HG03558 (cell line): ENCODE data around the gene THAP7.
"Not testable (repeated sequence)": the region's sequence is repeated elsewhere in the genome, so short reads cannot be mapped to it uniquely, and the experiment has no call there.

ENCODE experiments used
- ATAC-seq: cut with Tn5 transposase; IDR thresholded peaks from one replicate; pipeline ENCODE4 v1.9.1; 2021; ENCODE audit warnings: moderate number of reproducible peaks; ENCODE audit not compliant: unreplicated experiment; ENCODE audit errors: extremely low read depth

The THAP7 gene

GRCh38 chr22:21001601-21002325, at the start of gene THAP7:
Gene THAP7 (minus strand): TSS chr22:21002118. CDS start chr22:21001911, 207 bp downstream.
- ATAC-seq, result peak; percentile 59

GRCh38 chr22:21051145-21051830, 49.4 kb upstream of the THAP7 start:
- ATAC-seq, result no peak

GRCh38 chr22:21048965-21049364, 47.0 kb upstream of the THAP7 start:
- ATAC-seq, result not testable (repeated sequence)

- not testable (repeated sequence) for ATAC-seq
These were observed 46.5 kb upstream of the THAP7 start for GRCh38 chr22:21048448-21048847.

GRCh38 chr22:21047730-21048129, 45.8 kb upstream of the THAP7 start:
- no peak for ATAC-seq

GRCh38 chr22:21047035-21047661, 45.2 kb upstream of the THAP7 start:
- no peak for ATAC-seq

- no peak for ATAC-seq
These were observed 43.8 kb upstream of the THAP7 start, which contains the start of gene LRRC74B for GRCh38 chr22:21045585-21046294. Gene LRRC74B (plus strand): TSS chr22:21045946. CDS start chr22:21045987, 41 bp downstream.

- ATAC-seq, result no peak
These were observed 43.1 kb upstream of the THAP7 start for GRCh38 chr22:21044931-21045584.

- ATAC-seq, result no peak
These were observed 42.1 kb upstream of the THAP7 start for GRCh38 chr22:21043860-21044535.

- no peak for ATAC-seq
These were observed 41.3 kb upstream of the THAP7 start for GRCh38 chr22:21042978-21043859.

GRCh38 chr22:21041937-21042336, 40.0 kb upstream of the THAP7 start:
- no peak for ATAC-seq

GRCh38 chr22:21039158-21039557, 37.2 kb upstream of the THAP7 start:
- ATAC-seq, result not testable (repeated sequence)

- no peak for ATAC-seq
These were observed 36.5 kb upstream of the THAP7 start for GRCh38 chr22:21038405-21038804.

GRCh38 chr22:21034989-21035388, 33.1 kb upstream of the THAP7 start:
- no peak for ATAC-seq

- no peak for ATAC-seq
These were observed 32.0 kb upstream of the THAP7 start for GRCh38 chr22:21033895-21034294.

- no peak for ATAC-seq
These were observed 31.2 kb upstream of the THAP7 start for GRCh38 chr22:21032868-21033688.

GRCh38 chr22:21032037-21032867, 30.3 kb upstream of the THAP7 start, which contains the start of gene SLC7A4:
Gene SLC7A4 (minus strand): TSS chr22:21032561. CDS start chr22:21031812, 749 bp downstream.
- no peak for ATAC-seq
